ENCODE measurements around the gene TSEN15.

GRCh38 chr1:184041731-184042130 is 9.8 kb upstream of the TSEN15 start:
- TF ChIP-seq CTCF (IDR thresholded peaks at IDR 0.05) (no peak), ZFX (IDR thresholded peaks at IDR 0.05; ENCODE audit: borderline replicate concordance) (no peak)

Data from 22Rv1 (cell line).